Measurements from ENCODE around the gene CCDC38.
"Not testable (repeated sequence)": the region's sequence is repeated elsewhere in the genome, so short reads cannot be mapped to it uniquely, and the experiment has no call there.

The CCDC38 gene

DNA sequence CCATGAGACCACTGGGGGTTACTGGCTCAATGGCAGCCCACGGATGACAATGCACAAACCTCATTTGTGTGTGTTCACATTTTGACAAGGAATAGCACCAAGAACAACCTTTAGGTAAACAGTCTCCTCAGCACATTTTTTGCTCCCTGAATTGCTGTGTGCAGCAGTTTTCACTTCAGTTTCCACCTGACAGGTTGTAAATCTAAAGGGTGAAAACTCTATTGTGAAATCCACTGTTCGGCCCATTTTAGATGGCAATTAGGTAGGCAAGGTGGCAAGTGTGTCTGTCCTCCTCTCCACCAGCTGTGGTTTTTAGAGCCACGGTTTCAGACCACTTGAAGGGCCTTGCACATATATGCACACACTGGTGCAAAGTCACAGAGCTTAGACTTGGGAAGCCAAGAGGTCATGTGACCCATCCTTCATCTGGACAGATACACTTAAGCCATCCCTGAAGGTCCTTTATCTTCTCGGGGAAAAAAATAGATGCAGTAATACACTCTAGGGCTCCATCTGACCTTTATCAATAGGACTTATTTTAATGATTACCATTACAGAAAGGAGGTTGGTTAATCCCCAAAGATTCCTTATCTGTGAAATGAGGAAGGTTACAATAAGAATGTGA, 30.5 kb upstream of the CCDC38 start:
- H3K4me3 Mint-ChIP-seq, result no peak overlapping the region
- no peaks in the 10 kb centered on the region for H3K27me3 Mint-ChIP-seq (ENCODE audit: low read depth)
- H3K4me1 Mint-ChIP-seq (ENCODE audit: low read depth), result no peaks in the 10 kb centered on the region
- H3K36me3 Mint-ChIP-seq (ENCODE audit: low read depth), result no peaks in the 10 kb centered on the region
- H3K27ac Mint-ChIP-seq, result no peak overlapping the region
- H3K9me3 Mint-ChIP-seq, result no peaks in the 10 kb centered on the region

GRCh38 chr12:95970905-95971304, 28.5 kb upstream of the CCDC38 start:
- no peak overlapping the region for H3K27ac Mint-ChIP-seq
- H3K4me1 Mint-ChIP-seq (ENCODE audit: low read depth), result no peaks in the 10 kb centered on the region
- H3K9me3 Mint-ChIP-seq, result no peaks in the 10 kb centered on the region
- H3K27me3 Mint-ChIP-seq (ENCODE audit: low read depth), result no peaks in the 10 kb centered on the region
- H3K36me3 Mint-ChIP-seq (ENCODE audit: low read depth), result no peaks in the 10 kb centered on the region
- no peak overlapping the region for H3K4me3 Mint-ChIP-seq

GRCh38 chr12:95969116-95969515, 26.7 kb upstream of the CCDC38 start:
- not testable (repeated sequence) for H3K4me1 Mint-ChIP-seq (ENCODE audit: low read depth); H3K36me3 Mint-ChIP-seq (ENCODE audit: low read depth); H3K27ac Mint-ChIP-seq; H3K9me3 Mint-ChIP-seq; H3K4me3 Mint-ChIP-seq; H3K27me3 Mint-ChIP-seq (ENCODE audit: low read depth)

DNA sequence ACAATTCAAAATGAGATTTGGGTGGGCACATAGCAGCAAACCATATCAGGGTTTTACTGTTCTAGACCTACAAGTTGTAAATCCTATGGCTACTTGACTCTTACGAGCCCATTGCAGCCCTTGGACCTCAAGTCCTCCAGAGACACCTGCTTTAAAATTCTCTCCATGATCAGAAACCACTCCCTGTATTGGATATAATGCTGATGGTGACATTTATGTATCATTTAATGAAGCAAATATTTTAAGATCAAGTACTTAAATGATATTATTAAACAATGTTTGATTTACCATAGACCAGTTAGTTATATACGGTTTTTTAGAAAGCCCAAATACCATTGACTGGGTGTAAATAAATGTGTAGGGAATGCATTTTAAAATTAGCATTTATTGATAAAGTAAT, 24.9 kb upstream of the CCDC38 start:
- H3K27me3 Mint-ChIP-seq (ENCODE audit: low read depth), result peaks cover under 1% of the 10 kb centered on the region
- H3K36me3 Mint-ChIP-seq (ENCODE audit: low read depth), result no peaks in the 10 kb centered on the region
- no peaks in the 10 kb centered on the region for H3K9me3 Mint-ChIP-seq
- H3K27ac Mint-ChIP-seq, result no peak overlapping the region
- H3K4me3 Mint-ChIP-seq, result no peak overlapping the region
- H3K4me1 Mint-ChIP-seq (ENCODE audit: low read depth), result no peaks in the 10 kb centered on the region

DNA sequence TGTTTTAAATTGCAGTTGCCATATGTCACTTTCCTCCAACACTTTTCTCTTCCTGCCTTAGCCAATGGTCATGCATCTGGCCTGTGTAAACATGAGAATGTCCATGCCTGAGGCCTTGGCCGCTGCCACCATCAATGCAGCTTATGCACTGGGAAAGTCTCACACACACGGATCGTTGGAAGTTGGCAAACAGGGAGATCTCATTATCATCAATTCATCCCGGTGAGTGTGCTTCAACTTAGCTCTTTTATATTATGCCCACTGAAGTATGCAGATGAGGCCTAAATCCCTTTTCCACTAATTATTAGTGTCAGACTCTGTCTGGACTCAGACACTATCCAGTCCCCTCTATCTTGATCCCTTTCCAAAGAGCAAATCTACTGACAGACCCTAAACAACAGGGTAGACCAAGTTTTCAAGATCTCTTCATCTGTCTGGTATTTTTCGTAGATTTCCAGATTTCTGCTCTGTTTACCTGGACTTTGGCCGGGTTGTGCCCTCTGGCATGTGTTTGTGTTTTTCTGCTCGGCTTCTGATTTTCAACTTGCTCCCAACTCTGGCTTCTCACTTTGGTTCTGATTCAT, 24.0 kb upstream of the CCDC38 start:
- Mint-ChIP-seq H3K4me3 (no peak overlapping the region), H3K27me3 (ENCODE audit: low read depth) (peaks cover 3% of the 10 kb centered on the region), H3K36me3 (ENCODE audit: low read depth) (no peaks in the 10 kb centered on the region), H3K27ac (no peak overlapping the region), H3K4me1 (ENCODE audit: low read depth) (no peaks in the 10 kb centered on the region), H3K9me3 (no peaks in the 10 kb centered on the region)

GRCh38 chr12:95963096-95963495, 20.7 kb upstream of the CCDC38 start:
- Mint-ChIP-seq H3K9me3 (no peaks in the 10 kb centered on the region), H3K27ac (no peak overlapping the region), H3K4me3 (no peak overlapping the region), H3K36me3 (ENCODE audit: low read depth) (no peaks in the 10 kb centered on the region), H3K4me1 (ENCODE audit: low read depth) (no peaks in the 10 kb centered on the region), H3K27me3 (ENCODE audit: low read depth) (peaks cover 3% of the 10 kb centered on the region)

DNA sequence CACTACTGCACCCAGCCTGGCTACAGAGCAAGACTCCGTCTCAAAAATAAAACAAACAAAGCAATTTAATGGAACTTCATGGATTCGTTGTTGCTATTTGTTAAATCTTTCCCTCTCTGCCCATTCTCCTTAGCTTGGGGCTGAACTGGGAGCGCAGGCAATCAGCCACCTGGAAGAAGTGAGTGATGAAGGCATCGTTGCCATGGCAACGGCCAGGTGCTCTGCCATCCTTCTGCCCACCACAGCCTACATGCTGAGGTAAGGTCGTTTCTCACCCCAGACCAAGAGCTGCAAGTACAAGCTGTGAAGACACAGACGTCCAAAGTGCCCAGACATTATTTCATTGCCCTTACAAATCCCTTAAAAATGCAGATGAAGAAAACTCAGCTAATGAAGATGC, 19.8 kb upstream of the CCDC38 start:
- H3K36me3 Mint-ChIP-seq (ENCODE audit: low read depth), result no peaks in the 10 kb centered on the region
- no peaks in the 10 kb centered on the region for H3K9me3 Mint-ChIP-seq
- no peak overlapping the region for H3K27ac Mint-ChIP-seq
- no peak overlapping the region for H3K4me3 Mint-ChIP-seq
- no peaks in the 10 kb centered on the region for H3K4me1 Mint-ChIP-seq (ENCODE audit: low read depth)
- H3K27me3 Mint-ChIP-seq (ENCODE audit: low read depth), result peaks cover 3% of the 10 kb centered on the region

- Mint-ChIP-seq H3K27me3 (ENCODE audit: low read depth) (peaks cover 3% of the 10 kb centered on the region), H3K36me3 (ENCODE audit: low read depth) (no peaks in the 10 kb centered on the region), H3K9me3 (no peaks in the 10 kb centered on the region), H3K4me1 (ENCODE audit: low read depth) (no peaks in the 10 kb centered on the region), H3K4me3 (no peak overlapping the region), H3K27ac (no peak overlapping the region)
These were observed 17.8 kb upstream of the CCDC38 start for GRCh38 chr12:95960241-95960640.

GRCh38 chr12:95959107-95959506, 16.7 kb upstream of the CCDC38 start:
- Mint-ChIP-seq H3K4me1 (ENCODE audit: low read depth) (no peaks in the 10 kb centered on the region), H3K36me3 (ENCODE audit: low read depth) (no peaks in the 10 kb centered on the region), H3K9me3 (no peaks in the 10 kb centered on the region), H3K27ac (no peak overlapping the region), H3K27me3 (ENCODE audit: low read depth) (peaks cover 3% of the 10 kb centered on the region), H3K4me3 (no peak overlapping the region)

- Mint-ChIP-seq H3K27ac (no peak overlapping the region), H3K27me3 (ENCODE audit: low read depth) (peaks cover 6% of the 10 kb centered on the region), H3K4me3 (no peak overlapping the region), H3K4me1 (ENCODE audit: low read depth) (no peaks in the 10 kb centered on the region), H3K36me3 (ENCODE audit: low read depth) (no peaks in the 10 kb centered on the region), H3K9me3 (no peaks in the 10 kb centered on the region)
These were observed 14.2 kb upstream of the CCDC38 start for GRCh38 chr12:95956557-95957145.

- no peak overlapping the region for H3K27ac Mint-ChIP-seq
- no peak overlapping the region for H3K4me3 Mint-ChIP-seq
- H3K27me3 Mint-ChIP-seq (ENCODE audit: low read depth), result peaks cover 12% of the 10 kb centered on the region
- H3K9me3 Mint-ChIP-seq, result no peaks in the 10 kb centered on the region
- no peaks in the 10 kb centered on the region for H3K36me3 Mint-ChIP-seq (ENCODE audit: low read depth)
- no peaks in the 10 kb centered on the region for H3K4me1 Mint-ChIP-seq (ENCODE audit: low read depth)
These were observed 13.2 kb upstream of the CCDC38 start for GRCh38 chr12:95955549-95956159.

DNA sequence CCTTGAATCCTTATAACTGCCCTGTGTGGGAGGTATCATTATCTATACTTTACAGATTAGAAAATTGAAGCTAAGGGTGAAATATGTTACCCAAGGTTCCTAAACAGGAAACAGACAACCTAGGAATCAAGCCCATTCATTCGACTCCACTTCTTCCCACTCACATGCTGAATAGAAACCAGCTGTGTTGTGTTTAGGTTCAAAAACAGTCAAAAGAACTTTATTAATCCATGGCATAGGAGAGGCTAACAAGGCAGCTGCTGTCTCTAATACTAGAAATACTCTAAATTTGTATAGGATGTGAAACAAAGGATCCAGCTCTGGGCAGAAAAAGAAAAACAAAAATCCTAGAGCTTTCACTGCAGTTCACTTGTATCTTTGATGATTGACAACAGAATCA, 10.6 kb upstream of the CCDC38 start:
- Mint-ChIP-seq H3K4me1 (ENCODE audit: low read depth) (no peaks in the 10 kb centered on the region), H3K27me3 (ENCODE audit: low read depth) (peaks cover 22% of the 10 kb centered on the region), H3K4me3 (no peak overlapping the region), H3K36me3 (ENCODE audit: low read depth) (no peaks in the 10 kb centered on the region), H3K9me3 (no peaks in the 10 kb centered on the region), H3K27ac (no peak overlapping the region)

DNA sequence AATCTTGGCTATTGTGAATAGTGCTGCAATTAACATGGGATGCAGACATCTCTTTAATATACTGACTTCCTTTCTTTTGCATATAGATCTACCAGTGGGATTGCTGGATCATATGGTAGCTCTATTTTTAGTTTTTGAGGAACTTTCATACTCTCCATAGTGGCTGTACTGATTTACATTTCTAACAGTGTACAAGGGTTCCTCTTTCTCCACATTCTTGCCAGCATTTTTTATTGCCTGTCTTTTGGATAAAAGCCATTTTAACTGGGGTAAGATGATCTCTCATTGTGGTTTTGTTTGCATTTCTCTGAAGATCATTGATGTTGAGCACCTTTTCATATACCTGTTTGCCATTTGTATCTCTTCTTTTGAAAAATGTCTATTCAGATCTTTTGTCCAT, 9.1 kb upstream of the CCDC38 start:
- no peaks in the 10 kb centered on the region for H3K36me3 Mint-ChIP-seq (ENCODE audit: low read depth)
- H3K27me3 Mint-ChIP-seq (ENCODE audit: low read depth), result peaks cover 22% of the 10 kb centered on the region
- no peaks in the 10 kb centered on the region for H3K4me1 Mint-ChIP-seq (ENCODE audit: low read depth)
- no peaks in the 10 kb centered on the region for H3K9me3 Mint-ChIP-seq
- H3K27ac Mint-ChIP-seq, result no peak overlapping the region
- H3K4me3 Mint-ChIP-seq, result no peak overlapping the region

DNA sequence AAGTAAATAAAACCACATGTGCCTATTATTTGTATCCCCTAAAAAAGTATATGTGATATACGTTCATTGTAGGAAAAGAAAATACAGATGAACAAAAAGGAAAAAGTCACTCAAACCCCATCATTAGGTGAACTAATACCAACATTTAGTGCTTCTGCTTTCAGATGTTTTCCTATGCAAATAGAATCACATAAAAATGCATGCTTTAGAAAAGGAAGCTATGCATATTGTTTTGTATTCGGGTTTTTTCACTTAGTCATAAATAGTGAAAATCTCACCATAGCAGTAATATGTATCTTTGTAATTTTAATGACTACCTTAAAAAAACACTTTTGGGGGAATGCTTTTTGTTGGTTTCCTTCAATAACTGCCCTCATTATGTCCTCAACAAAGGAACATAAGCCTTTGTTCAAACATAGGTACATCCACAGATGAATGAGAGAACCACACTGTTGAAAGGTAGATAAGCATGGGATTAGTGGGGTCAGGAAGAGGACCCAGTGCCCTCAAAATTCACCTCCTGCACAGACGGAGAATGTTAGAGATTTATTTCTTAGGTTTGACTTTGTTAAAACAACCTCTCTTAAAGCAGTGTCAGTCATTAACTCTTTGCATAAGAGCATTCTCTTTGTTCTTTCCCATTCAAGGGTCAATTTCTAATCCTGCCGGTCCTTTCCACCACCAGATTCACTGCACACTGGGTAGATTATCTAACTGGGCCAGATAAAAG, 7.2 kb upstream of the CCDC38 start:
- Mint-ChIP-seq H3K27ac (no peak overlapping the region), H3K4me3 (no peak overlapping the region), H3K9me3 (no peaks in the 10 kb centered on the region), H3K27me3 (ENCODE audit: low read depth) (peaks cover 27% of the 10 kb centered on the region), H3K4me1 (ENCODE audit: low read depth) (no peaks in the 10 kb centered on the region), H3K36me3 (ENCODE audit: low read depth) (no peaks in the 10 kb centered on the region)

Measured in T-helper 1 cell treated with Interleukin-12 subunit alpha and Interleukin-12 subunit beta and Interleukin-4 antibody, amounts not matched to agents 30 μg/mL and 1 μg/mL, for 36 hours (primary cell).